GM19463 (cell line): ENCODE data around the gene SNORC.

Source experiments
- ATAC-seq: cut with Tn5 transposase; IDR thresholded peaks from one replicate; pipeline ENCODE4 v1.9.1; 2021; ENCODE audit warnings: mild to moderate bottlenecking, moderate library complexity; ENCODE audit not compliant: unreplicated experiment

The SNORC gene

DNA sequence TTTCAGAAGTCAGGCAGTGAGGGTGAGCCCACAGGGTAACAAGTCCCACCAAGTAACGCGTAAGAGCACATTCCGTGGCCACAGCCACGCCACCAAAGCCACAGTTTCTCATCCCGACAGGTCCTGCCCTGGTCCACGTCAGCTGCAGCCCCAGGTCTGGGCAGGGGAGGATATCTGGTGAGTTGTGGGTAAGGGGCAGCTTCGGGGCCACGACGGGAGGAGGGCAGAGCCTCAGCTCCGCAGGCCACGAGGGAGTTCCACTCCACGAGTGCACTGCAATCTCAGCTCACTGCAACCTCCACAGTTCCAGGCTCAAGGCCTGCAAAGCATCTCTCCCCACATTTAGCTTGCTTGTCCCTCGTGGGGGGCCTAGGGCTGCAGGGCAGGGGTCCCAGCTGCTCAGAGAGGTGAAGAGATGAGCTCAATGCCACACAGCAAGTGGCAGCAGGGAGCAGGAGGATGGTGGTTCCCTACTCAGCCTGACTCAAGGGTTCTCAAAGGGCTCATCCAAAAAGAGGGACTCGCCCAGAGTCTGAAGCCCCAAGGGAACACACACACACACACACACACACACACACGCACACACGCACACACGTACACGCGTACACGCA is 12.5 kb downstream of the SNORC start:
- ATAC-seq = no peak

- ATAC-seq = no peak
Measured at GRCh38 chr2:232883116-232883721, 13.2 kb downstream of the SNORC start.

DNA sequence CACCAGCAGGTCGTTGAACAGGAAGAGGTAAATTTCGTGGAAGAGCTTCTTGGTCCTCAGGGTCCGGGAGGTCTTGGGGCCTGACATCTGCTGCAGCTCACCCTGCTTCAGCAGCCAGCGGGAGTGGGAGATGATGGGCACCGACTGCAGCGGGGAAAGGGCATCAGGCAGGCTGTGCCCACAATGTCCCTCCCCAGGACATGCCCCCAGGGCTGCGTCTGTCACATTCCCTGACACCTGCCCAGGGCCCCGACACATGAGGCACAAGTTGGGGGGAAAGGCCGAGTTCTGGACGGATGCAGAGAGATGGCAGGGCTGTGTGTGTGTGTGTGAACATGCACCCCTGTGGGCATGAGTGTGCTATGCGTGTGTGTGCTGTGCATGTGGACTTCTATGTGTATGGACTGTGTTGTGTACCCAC is 13.9 kb downstream of the SNORC start:
- no peak for ATAC-seq

- no peak for ATAC-seq
Measured at GRCh38 chr2:232884549-232885263, 14.6 kb downstream of the SNORC start.

DNA sequence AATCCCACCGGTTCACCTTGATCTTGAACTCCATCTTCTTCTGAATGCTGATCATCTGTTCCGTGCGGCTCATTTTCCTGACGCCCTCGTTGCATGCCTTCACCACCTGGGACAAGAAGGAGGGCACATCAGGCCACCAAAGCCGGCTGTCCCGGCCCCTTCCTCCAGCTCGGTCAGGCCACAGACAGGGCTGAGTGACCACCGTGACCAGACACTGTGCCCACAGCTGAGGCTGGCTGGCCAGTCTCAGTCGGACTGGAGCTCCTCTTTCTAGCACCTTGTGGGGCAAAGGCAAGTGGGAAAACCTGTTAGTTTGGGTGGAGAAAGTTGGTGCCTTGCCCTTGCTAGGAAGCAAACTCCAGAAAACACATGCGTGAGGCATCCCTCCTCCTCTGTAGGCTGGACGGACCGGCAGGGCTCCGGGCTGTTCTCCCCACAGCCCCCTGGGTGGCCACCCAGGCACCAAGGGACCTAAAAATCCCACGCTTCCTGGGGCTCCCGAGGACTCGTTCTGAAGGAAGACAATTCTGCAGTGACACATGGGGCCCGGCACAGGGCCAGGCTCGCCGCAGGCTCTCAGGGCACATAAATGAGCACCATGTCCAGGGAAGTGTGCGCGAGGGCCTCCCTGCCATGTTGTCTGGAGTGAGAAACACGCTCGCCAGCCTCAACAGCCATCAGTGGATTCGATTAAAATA is 15.3 kb downstream of the SNORC start:
- no peak for ATAC-seq

DNA sequence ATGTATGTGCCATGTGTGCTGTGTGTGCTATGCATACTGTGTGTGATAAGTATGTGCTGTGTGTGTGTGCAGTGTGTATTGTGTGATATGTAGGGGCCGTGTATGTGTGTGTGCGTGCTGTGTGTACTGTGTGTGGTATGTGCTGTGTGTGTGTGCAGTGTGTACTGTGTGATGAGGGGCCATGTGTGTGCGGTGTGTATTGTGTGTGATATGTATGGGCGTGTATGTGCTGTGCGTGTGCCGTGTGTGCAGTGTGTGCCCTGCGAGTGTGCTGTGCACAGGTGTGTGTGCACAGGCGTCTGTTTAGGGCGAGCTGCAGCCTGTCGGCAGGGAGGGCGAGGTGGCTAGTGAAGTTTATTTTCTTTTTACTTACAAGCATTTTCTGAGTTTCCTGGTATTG is 16.1 kb downstream of the SNORC start:
- no peak for ATAC-seq

GRCh38 chr2:232886632-232887031 is 16.6 kb downstream of the SNORC start:
- ATAC-seq = no peak

GRCh38 chr2:232887171-232887850 is 17.2 kb downstream of the SNORC start:
- ATAC-seq = no peak

GRCh38 chr2:232888099-232888836 is 18.2 kb downstream of the SNORC start:
- ATAC-seq = no peak

DNA sequence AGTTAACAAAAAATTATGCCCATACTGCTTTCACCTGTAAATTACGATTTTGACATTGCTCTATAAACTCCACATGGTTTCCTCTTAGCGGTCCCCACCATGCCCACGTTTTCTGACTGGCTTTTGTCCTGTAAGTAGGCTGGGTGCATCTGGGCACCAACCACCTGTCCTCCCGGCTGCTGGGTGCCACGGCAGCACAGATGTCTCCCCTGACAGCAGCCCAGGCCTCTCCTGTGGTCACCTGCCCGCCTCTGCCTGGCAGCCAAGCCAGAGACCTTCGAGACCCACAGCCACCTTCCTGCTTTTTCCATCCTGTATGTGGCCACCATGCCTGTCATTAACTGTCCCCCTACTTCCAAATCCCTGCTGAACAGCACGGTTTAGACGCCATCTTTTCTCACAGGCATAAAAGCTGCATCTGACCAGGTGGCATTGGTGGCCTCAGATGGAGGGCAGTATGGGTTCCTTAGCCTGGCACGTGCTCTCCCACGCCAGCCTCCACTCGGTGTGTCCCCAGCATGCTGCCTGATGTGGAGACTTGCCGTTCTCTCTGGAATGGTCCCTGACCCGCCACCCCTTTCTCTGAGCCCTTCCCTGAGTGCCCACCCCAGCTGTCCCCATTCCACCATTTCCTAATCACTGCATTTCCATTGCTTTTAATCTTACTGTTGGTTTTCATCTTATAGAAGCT is 18.9 kb downstream of the SNORC start:
- no peak for ATAC-seq

DNA sequence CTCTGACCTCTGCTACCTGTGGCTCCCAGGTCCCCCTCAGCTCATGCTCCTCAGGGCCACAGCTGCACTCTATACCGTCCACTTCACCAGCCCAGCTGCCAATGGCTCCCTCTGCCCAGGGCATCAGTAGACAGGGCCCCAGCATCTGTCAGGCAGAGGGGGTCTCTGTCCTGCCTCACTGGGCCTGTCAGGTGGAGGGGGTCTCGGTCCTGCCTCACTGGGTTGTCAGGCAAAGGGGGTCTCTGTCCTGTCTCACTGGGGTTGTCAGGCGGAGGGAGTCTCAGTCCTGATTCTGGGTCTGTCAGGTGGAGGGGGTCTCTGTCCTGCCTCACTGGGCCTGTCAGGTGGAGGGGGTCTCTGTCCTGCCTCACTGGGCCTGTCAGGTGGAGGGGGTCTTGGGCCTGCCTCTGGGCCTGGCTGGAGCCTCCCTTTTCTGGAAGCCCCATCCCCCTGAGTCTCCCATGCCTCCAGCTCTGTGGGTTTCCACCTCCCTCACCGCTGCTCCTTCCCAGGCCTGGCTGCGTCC is 19.9 kb downstream of the SNORC start:
- no peak for ATAC-seq

DNA sequence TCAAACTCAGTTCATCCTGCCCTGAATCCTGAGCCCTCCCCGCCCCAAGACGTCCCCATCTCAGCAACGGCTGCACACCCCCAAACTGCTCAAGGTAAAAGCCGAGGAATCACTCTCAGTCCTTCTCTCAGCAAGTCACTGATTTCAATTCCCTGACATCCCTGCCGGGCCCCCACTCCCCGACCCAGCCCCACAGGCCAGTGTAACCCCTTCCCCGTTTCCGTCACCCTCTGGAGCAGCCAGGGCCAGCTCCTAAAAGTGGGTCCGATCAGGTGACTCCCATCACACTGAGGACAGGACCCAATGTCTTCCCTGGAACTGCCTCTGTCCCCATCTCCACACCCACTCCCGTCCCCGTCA is 20.5 kb downstream of the SNORC start:
- ATAC-seq = no peak

DNA sequence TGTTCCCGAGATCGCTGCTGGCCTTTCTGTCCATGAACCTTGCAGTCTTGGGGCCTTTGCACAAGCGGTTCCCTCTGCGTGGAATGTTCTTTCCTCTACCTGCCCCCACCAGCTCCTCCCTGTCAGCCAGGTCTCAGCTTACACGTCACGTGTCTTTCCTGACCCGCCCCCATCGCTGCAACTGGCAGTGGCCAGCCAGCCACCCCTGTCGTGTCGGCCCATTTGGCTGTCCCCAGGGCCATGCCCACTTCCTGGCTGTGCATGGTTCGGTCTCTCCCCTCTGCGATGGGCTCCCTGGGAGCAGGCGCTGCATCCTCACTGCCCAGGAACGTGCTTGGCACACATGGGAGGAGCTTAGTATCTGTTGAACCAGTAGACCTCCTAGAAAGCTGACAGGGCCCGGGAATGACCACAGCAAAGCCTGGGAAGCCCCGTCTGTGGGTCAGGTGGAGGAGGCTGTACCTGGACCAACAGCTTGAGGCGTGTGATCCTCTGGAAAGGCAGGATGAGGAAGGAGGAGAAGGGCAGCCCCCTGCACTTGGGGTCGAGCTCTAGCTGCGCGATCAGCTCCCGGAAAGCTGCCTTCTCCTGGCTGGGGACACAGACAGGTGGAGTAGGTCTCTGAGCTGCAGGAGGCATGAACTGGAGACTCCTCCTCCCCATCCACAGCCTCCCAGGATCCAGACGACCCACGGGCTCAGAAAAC is 21.0 kb downstream of the SNORC start:
- ATAC-seq = no peak

DNA sequence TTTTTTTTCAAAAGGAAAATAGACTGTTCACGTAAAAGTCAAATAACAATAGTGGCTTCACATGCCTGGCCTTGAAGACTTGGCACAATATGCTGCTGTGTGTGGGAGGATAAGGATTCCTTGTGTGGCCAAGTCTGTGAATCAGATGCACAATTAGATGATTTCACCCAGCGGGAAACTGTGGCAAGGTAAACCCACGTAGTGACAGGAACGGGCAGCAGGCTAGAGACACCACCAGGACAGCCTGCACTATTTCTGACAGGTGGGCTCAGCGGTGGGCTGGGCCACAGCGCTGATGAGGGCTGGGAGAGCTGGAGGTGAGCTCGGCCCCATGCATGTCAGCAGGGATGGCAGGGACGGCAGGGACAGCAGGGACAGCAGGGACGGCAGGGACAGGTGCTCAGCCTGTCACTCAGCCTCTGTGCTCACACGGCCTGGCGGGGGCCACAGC is 21.6 kb downstream of the SNORC start:
- ATAC-seq = no peak

- ATAC-seq = no peak
Measured at GRCh38 chr2:232892221-232892620, 22.2 kb downstream of the SNORC start.

DNA sequence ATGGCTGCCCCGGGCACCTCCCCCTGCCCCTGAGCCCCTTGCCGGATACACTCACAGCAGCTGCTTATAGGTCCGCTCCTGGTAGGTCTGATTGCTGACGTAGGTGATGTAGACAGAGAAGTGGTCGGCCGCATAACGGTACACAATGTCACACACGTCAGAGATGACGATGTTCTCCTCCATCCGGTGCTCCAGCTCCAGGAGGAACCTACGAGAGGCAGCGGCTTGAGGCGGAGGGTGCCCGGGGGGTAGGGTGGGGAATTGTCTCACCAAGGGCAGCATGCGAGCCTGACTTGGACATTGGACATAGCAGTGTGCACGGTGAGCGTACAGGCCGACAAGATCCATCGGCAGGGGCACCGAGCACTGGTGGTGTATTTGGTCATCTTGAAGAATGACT is 22.8 kb downstream of the SNORC start:
- no peak for ATAC-seq

DNA sequence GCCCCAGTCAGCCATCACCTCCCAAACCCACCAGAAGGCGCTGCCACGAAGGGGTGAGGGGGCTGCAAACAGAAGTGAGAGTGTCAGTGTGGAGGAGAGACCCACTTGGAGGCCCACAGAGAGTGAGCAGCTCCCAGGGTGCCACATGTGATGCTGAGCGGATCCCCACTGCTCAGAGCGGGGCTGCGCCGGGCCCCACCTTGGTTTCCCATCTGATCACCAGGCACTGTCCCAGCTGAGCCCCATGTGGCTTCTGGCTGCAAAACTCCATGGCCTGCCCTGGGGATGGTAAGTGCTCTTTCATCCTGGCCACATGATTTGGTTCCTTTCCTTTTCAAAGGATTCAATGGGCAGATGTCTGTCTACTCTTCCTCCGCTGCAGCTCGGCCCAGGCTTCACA is 23.8 kb downstream of the SNORC start:
- no peak for ATAC-seq

- ATAC-seq = no peak
Measured at GRCh38 chr2:232894251-232894650, 24.2 kb downstream of the SNORC start.

GRCh38 chr2:232894746-232895145 is 24.7 kb downstream of the SNORC start:
- no peak for ATAC-seq
